HepG2 (cell line): ENCODE measurements around the gene USP5. TPM values are rescaled to one million over a fixed set of nuclear protein-coding genes. Genes with fewer than 3 reads are reported as not detected.

Source experiments
- ARID5B ChIP-seq: IDR thresholded peaks from 2 replicates; pipeline ENCODE4 v1.4.0; 2020; ENCODE audit warnings: mild to moderate bottlenecking, missing genetic modification reagents
- ASH2L ChIP-seq: fragments of 300-600, 200-600 bp; sonication (generic); IDR thresholded peaks from 2 replicates; pipeline ENCODE4 v1.7.0; 2017; ENCODE audit warnings: low read depth, mild to moderate bottlenecking, moderate library complexity, mixed read lengths, low read length; ENCODE audit not compliant: insufficient read length
- BRF2 ChIP-seq: sonication (generic); formaldehyde crosslinking; IDR thresholded peaks from 2 replicates; pipeline ENCODE4 v1.8.1; 2022; ENCODE audit warnings: mild to moderate bottlenecking, missing genetic modification reagents
- GMEB1 ChIP-seq: sonication (generic); formaldehyde crosslinking; IDR thresholded peaks from 2 replicates; pipeline ENCODE4 v1.5.1; 2020; ENCODE audit warnings: missing genetic modification reagents, mild to moderate bottlenecking, borderline replicate concordance
- GPN1 ChIP-seq: sonication (generic); formaldehyde crosslinking; IDR thresholded peaks from 2 replicates; pipeline ENCODE4 v1.5.1; 2020; ENCODE audit warnings: missing genetic modification reagents, borderline replicate concordance
- HES4 ChIP-seq: sonication (generic); formaldehyde crosslinking; IDR thresholded peaks from 2 replicates; pipeline ENCODE4 v1.9.0; 2021; ENCODE audit warnings: mild to moderate bottlenecking, missing genetic modification reagents, borderline replicate concordance
- HNRNPUL1 ChIP-seq: fragments of 200-400 bp; formaldehyde crosslinking; IDR thresholded peaks from 2 replicates; pipeline ENCODE4 v1.6.1; 2017; ENCODE audit warnings: low read depth, mild to moderate bottlenecking, low read length, moderate library complexity
- SOX5 ChIP-seq: IDR thresholded peaks from 2 replicates; pipeline ENCODE4 v1.6.1; 2016; ENCODE audit warnings: borderline replicate concordance
- TCF7L2 ChIP-seq: IDR thresholded peaks from 2 replicates; pipeline ENCODE4 v1.6.1; 2011; ENCODE audit warnings: mild to moderate bottlenecking, low read depth, low read length, moderate library complexity
- THAP9 ChIP-seq: sonication (generic); formaldehyde crosslinking; IDR thresholded peaks from 2 replicates; pipeline ENCODE4; 2020; ENCODE audit warnings: missing genetic modification reagents, mild to moderate bottlenecking, borderline replicate concordance
- ZBTB38 ChIP-seq: sonication (generic); formaldehyde crosslinking; IDR thresholded peaks from 2 replicates; pipeline ENCODE4 v1.5.1; 2020; ENCODE audit warnings: mild to moderate bottlenecking, missing genetic modification reagents
- ZFP36 ChIP-seq: fragments of 150-350 bp; IDR thresholded peaks from 2 replicates; pipeline ENCODE4 v1.6.1; 2018; ENCODE audit warnings: borderline replicate concordance, low read length, low read depth; ENCODE audit not compliant: partially characterized antibody
- ZNF33A ChIP-seq: sonication (generic); formaldehyde crosslinking; IDR thresholded peaks from 2 replicates; pipeline ENCODE4 v1.5.1; 2020; ENCODE audit warnings: missing genetic modification reagents, mild to moderate bottlenecking, moderate library complexity, borderline replicate concordance
- ZNF552 ChIP-seq: sonication (generic); formaldehyde crosslinking; IDR thresholded peaks from 2 replicates; pipeline ENCODE4 v1.9.0; 2022; ENCODE audit warnings: missing genetic modification reagents, mild to moderate bottlenecking, borderline replicate concordance
- ZNF572 ChIP-seq: sonication (generic); formaldehyde crosslinking; IDR thresholded peaks from 2 replicates; pipeline ENCODE4 v1.5.1; 2020; ENCODE audit warnings: mild to moderate bottlenecking, missing genetic modification reagents
- ZSCAN22 ChIP-seq: sonication (generic); formaldehyde crosslinking; IDR thresholded peaks from 2 replicates; pipeline ENCODE4 v1.4.0; 2020; ENCODE audit warnings: mild to moderate bottlenecking, missing genetic modification reagents
- polyA plus RNA-seq, 8 experiments: library from polyadenylated mRNA; depleted of rRNA in 3 of 8; stranded (reverse) in 7 of 8; unstranded in 1 of 8; fragments of >200 nt; fragmentation: Illumina TruSeq in 4 of 8; extraction: Trizol in 4 of 8; gene quantifications; 2 replicates each; pipeline versions ENCODE4 v1.2.1 to v1.2.3, GENCODE V29; 2011 to 2016; ENCODE audit warnings: low read depth in 4 of 8, missing spikeins in 1 of 8, mixed read lengths in 1 of 8; ENCODE audit not compliant: insufficient read depth in 1 of 8
- total RNA-seq, 5 experiments: library from RNA; depleted of rRNA; stranded (reverse); fragments of >200 nt; fragmentation: Illumina TruSeq; extraction: Trizol; gene quantifications; 2 replicates each; pipeline ENCODE4 v1.2.3, GENCODE V29; 2016; ENCODE audit warnings: low read depth in 1 of 5

The USP5 gene
- total and polyA plus RNA-seq, 2 of the 13 experiments (the other 11 are each of a cell fraction or from before 2014, with no cell fraction given): 39.6 to 56.0 TPM

- TF ChIP-seq GMEB1 (CRISPR knock-in tag) (peak; percentile 93), ASH2L (peak; percentile 56), ZFP36 (no peak), HES4 (no peak; the same call in 1 of the 2 replicates), GPN1 (CRISPR knock-in tag) (no peak), TCF7L2 (no peak), BRF2 (CRISPR knock-in tag) (no peak; the same call in 1 of the 2 replicates), SOX5 (CRISPR knock-in tag) (peak; percentile 63; the same call in 1 of the 2 replicates), ZSCAN22 (CRISPR knock-in tag) (no peak), ZBTB38 (CRISPR knock-in tag) (peak; percentile 93), ZNF572 (CRISPR knock-in tag) (peak; percentile 55; the same call in 1 of the 2 replicates), ZNF552 (CRISPR knock-in tag) (0 out of 2 replicates have a peak, but pooled peaks have one; percentile 43), ARID5B (CRISPR knock-in tag) (peak; percentile 81), ZNF33A (CRISPR knock-in tag) (no peak), THAP9 (CRISPR knock-in tag) (no peak), HNRNPUL1 (no peak)
These were observed 39.1 kb downstream of the USP5 start (continued) for GRCh38 chr12:6890789-6891645.
